ENCODE data around the gene AVEN.

GRCh38 chr15:33858836-33859235 lies 180.2 kb downstream of the AVEN start:
- no peak for TF ChIP-seq POLR2A (IDR thresholded peaks at IDR 0.05)
- no peak for TF ChIP-seq CTCF (IDR thresholded peaks at IDR 0.05)
